HG02759 (cell line): ENCODE results near the gene MEGF6.

Experiments
- ATAC-seq: cut with Tn5 transposase; IDR thresholded peaks from one replicate; pipeline ENCODE4 v1.9.1; 2021; ENCODE audit warnings: mild to moderate bottlenecking, moderate library complexity; ENCODE audit not compliant: unreplicated experiment

MEGF6 gene

DNA sequence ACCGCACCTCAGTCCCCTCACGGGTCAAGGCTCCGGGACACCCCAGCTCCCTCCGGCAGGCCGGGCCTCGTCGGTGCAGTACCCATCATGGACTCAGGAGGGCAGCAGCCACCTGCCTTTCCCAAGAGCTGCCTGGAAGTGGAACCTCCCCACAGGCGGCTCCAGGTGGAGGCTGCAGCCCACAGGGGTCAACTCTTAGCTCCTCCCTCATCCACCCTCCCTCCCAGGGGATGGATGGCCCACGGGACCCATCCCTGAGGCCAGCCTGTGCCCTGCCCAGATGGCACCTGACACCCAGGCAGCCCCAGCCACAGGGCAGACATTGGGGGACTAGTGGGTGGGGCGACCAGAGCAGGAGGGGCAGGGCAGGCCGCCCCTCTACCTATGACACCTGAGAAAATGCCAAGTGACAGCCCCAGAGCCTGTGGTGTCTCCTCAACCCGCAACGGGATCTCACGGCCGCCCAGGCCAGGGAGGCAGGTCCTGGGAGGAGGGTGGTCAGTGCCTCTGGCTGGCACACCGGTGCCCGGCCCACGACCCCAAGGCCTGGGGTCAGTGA, 158.0 kb downstream of the MEGF6 start:
- ATAC-seq, result no peak

DNA sequence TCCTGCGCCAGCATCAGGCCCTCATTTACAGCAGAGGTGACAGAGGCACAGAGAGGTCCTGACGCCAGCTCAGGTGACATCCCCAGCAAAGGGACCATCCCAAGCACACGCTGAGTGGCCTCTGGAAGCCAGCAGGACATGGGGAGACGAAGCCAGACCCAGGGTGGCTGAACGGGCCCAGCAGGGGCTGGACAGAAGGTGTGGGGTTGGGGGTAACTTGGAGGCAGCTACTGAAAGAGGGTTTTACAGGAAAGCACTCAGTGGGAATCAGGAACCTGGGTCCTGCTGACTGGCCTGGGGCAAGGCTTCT, 158.5 kb downstream of the MEGF6 start:
- ATAC-seq, result no peak

DNA sequence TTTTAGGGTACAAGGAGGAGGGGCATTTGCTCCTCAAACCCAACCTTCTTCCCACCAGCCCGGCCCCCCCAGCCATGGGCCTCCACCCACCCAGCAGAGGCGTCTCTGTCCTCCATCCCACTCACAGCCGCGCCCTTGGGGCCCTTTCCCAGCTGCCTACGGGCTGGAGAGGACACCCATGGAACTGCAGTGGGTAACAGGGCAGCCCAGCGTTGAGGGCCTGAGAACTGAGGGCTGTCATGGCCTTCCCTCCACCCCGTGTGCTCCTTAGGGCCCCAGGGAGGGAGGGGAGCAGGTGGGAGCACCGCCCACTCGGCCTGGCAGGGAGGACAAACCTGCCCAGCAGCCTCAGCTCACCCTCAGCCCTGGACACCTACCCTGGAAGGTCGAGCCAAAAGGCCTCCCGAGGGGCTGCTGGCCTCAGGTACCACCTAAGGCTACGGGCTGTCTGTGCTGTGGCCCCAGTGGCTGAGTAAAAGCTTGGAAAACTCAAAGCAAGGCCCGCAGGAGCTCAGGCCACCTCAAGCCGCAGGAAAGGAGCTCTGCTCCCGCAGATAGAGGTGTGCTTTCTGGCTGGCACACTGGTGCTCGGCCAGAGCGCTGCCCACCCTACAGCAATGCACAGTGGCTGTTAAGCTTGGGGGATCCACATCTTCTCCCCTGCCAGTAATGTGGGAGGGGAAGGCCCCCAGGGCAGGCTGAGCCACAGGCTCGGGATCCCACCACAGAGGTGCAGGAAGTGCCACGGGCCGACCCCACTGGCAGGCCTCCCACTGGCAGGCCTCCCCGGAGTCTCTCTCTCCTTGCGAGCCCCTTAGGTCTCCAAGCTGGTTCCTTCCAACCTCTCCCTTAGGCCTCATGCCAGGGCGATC, 159.1 kb downstream of the MEGF6 start:
- ATAC-seq, result no peak

DNA sequence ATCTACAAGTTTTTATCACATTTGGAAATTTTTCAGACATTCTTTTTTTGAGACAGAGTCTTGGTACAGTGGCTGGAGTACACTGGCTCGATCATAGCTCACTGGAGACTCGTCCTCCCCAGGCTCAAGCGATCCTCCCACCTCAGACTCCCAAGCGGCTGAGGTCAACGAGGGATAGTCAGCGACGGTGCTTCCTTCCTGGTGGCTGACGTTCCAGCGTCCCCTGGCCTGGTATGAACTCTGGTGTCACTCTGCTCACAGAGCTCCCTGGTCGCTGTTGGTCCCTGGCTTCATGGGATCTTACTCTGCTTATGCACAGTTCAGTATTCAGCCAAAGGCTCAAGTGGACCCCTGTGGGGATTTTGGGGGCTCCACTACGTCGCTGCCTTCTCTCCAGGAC, 160.3 kb downstream of the MEGF6 start:
- ATAC-seq, result no peak

DNA sequence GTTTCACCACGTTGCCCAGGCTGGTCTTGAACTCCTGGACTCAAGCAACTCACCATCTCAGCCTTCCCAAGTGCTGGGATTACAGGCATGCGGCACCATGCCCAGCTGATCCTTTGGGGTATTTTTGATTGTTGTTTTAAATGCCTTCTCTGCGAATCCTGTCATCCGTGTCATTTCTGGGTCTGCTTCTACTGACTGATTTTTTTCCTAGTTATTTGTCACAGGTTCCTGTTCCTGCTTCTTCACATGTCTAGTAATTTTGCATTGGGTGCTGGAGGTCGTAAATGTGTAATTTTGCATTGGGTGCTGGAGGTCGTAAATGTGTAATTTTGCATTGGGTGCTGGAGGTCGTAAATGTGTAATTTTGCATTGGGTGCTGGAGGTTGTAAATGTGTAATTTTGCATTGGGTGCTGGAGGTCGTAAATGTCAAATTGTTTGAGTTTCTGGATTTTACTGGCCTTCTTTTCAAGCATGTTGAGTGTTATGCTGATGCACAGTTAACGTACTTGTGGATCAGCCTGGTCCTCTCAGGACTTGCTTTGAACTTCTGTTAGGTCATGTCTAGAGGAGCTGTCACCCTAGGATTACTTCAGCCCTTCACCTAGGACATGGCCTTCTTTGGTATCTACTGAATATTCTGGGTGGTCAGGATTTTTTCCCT, 161.0 kb downstream of the MEGF6 start:
- no peak for ATAC-seq

DNA sequence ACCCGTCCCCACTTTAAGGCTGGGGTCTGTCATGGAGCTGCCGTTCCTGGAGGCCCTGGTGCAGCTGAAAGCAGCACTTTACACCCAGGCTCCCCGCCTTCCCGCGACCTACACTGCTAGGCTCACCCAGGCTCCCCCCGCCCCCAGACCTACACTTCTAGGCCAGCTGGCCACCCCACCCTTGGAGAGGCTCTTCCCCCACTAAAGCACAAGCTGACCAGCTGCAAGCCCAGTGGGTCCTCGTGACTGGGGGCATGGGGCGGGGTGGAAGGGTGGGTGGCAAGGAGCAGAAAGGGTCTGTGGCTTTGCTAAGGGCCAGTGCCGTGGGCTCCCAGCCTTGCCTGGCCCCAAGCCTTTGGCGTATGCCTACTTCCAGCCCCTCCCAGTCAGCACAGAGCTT, 166.6 kb downstream of the MEGF6 start:
- ATAC-seq, result no peak

DNA sequence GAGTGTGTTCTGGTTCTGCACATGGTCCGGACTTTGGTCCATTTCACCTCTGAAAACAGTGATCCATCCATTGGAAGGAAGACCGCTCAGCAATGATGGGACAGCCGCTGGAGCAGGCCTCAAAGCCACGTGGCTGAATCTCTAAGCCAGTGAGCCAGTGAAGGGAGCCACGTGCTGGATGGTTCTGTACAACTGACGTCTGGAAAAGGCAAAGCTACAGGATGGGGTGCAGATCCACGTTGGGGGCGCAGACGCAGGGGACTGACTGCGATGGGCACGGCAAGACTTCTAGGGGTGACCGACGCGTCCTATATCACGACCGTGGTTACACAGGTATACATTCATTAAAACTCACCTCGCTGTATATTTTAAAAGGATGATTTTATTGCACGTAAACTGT, 167.0 kb downstream of the MEGF6 start:
- ATAC-seq, result no peak

DNA sequence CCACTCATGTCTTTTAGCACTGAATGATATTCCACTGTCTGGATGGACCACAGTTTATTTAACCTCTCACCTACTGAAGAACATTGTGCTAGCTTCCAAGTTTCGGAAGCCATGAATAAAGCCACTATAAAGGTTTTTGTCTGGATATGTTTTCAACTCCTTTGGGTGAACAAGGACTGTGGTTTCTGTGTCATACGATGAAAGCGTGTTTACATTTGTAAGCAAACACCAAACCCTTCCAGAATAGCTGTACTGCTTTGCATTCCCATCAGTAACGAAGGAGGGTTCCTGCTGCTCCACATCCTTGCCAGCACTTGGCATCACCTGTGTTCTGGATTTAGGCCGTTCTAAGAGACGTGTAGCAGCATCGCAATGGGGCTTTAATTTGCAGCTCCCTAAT, 167.5 kb downstream of the MEGF6 start:
- no peak for ATAC-seq

DNA sequence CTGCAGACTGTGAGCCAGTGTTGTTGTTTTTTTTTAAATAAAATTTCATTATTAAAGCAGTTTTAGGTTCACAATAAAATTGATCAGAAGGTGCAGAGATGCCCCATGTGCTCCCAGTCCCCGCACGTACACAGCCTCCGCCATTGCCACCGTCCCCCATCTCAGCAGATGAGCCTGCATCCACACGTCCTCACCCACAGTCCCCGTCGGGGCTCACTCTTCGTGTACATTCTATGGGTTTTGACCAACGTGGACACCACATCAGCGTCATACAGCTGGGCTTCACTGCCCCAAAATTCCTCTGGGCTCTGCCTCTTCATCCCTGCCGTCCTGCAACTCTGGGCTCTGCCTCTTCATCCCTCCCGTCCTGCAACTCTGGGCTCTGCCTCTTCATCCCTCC, 168.4 kb downstream of the MEGF6 start:
- ATAC-seq, result no peak

DNA sequence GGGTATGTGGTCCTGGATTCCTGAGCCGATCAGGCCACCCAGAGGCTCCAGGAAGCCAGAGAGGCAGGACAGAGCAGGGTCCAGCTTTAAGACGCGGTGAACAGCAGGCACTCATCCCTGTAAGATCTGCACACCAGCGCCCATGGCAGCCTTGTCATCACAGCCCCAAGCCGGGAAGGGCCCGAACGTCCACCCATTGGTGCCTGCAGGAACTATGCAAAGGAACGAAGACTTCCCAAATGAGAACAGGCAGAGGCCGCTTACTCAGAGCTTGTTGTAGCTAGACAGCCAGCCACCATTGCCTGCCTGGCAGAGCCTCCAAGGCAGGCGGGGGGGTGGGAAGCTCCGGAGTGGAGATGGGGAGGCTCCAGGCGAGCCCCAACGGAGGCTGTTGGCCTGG, 169.0 kb downstream of the MEGF6 start:
- ATAC-seq, result no peak

DNA sequence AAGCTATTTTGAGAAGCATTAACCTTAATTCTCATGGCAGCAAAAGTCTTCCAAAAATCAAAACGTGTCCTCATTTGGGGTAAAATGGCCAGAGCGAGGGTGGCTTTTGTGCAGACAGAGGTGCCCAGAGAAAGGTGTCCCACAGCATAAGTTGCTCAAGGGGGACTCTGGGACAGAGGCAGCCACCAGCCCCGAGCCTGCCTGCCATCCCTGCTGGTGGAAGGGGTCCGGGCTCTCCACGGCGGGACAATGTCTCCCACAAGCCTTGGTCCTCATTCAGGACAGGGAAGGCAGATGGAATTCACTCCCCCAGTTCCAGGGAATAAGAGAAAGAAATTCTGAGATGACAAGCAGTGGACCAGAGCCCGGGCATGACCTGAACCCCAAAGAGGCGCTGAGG, 169.4 kb downstream of the MEGF6 start:
- no peak for ATAC-seq

DNA sequence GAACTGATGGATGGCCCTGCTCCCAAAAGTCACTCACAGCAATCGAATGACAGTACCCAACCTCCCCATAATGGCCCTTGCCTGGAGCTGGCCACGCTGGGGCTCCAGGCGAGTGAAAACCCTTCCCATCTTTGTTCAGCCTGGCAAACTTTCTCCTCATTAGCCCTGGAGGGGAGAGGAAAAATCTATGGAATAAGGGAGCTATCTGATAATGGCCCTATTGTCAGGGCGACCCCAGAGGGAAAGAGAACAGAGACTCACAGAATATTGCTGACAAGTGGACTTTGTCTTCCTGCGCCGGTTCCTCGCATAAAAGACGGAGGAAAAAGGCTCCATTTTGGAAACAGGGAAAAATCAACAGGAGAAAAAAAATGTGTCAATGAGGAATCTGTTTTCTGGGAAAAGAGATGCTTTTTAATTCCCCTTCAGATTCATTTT, 169.9 kb downstream of the MEGF6 start:
- ATAC-seq, result no peak

DNA sequence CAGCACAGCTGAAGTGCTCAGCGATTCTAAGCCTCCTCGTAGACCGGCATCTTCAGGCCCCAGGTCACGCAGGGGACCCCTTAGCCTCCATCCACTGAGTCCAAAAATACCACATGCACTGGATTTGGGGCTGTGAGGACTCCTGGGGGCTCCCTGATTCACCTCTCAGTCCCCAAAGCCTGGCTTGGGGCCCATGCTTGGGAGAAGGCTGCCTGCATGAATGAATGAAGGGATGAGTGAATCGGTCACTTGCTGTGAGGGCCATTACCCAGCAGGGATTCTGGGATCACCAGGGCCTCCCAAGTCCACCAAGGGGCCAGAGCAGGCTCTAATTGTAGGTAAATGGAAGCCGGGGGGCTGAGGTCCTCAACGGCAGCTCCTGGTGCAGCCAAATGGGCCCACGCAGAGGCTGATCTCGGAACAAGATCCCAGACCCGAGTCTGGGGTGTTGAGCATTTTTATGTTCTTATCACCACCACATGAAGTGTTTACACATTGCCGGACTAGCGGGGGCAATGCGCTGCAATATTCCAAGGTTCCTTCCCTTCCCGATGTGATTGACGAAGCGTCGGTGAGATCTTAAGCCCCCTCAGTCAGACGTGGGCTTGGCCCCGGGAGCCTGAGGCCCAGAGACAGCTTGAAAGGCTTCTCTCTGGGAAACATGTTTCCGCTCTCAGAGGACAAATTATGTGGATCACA, 170.4 kb downstream of the MEGF6 start:
- no peak for ATAC-seq

DNA sequence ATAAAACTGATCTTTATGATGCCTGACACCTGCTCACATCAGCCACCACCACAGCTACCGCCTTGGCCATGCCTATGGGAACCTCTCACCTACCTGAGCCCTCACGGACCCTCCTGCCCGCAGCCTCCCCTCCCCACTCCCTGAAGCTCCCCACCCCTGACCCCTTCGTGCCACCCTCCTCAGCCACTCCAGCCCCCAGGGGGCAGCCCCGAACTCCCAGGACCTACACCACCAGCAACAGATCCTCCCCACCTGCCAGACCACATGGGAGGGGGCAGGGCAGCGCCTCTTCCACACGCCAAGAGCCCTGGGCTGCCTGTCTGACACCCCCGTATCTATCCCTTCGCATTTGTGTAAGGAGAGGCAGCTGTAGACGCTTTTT, 171.0 kb downstream of the MEGF6 start:
- no peak for ATAC-seq
